HepG2 (cell line): ENCODE data around the gene STX12. TPM values are rescaled to one million over a fixed set of nuclear protein-coding genes. Genes with fewer than 3 reads are reported as not detected.

Experiments
- ATAC-seq: fragments of 200-7000 bp; cut with Tn5 transposase; 3 replicates; pipeline ENCODE4 v1.9.1; 2020; ENCODE audit warnings: mild to moderate bottlenecking, moderate library complexity
- BruUV-seq: library from RNA; stranded (reverse); fragments of 400-500 nt; replicated peaks from 2 replicates; lab custom pipeline; 2021; lab: Mats Ljungman, UMichigan
- CTCF ChIA-PET: fragments of 300-600 bp; formaldehyde crosslinking; extraction: SDS; loops from one replicate; lab custom pipeline; 2021; ENCODE audit warnings: low total read pairs, inconsistent platforms, low intra/inter-chr PET ratio; lab: Yijun Ruan, JAX
- POLR2A ChIA-PET: fragments of 350-600 bp; sonication (Branson Sonifier 250); formaldehyde crosslinking; loops from one replicate; lab custom pipeline; 2020; ENCODE audit warnings: antibody characterized with exemption, inconsistent platforms; lab: Yijun Ruan, JAX
- DNase-seq: peaks from one replicate; pipeline ENCODE4 v3.0.0-alpha.2; 2015; ENCODE audit warnings: low spot score
- FAIRE-seq: peaks from 3 replicates; lab custom pipeline; 2011; peaks lifted over from hg19 to GRCh38; lab: Jason Lieb, UNC
- H2AFZ ChIP-seq: one replicate; pipeline ENCODE4 v1.6.1; 2011; ENCODE audit warnings: low read length, inconsistent platforms
- H3K27ac ChIP-seq: fragments of 300-600 bp; 3 replicates; pipeline ENCODE4 v1.8.0; 2011; ENCODE audit warnings: mixed run types, mild to moderate bottlenecking, mixed read lengths, low read length, inconsistent platforms; ENCODE audit not compliant: insufficient read depth; ENCODE audit errors: extremely low read length
- H3K27me3 ChIP-seq, 2 experiments: fragments of 200-600 bp in 1 of 2; 2 replicates in 1 of 2; 3 replicates in 1 of 2; pipeline versions ENCODE4 v1.6.0 to v1.8.0; 2011; ENCODE audit warnings: low read length in 2 of 2, mild to moderate bottlenecking in 2 of 2, moderate library complexity in 2 of 2, inconsistent platforms in 1 of 2; ENCODE audit not compliant: insufficient read depth in 2 of 2, control insufficient read depth in 1 of 2
- H3K36me3 ChIP-seq, 2 experiments: fragments of 200-600 bp in 1 of 2; replicated peaks in 1 of 2; 2 replicates in 1 of 2; 3 replicates in 1 of 2; pipeline versions ENCODE4 v1.5.1 to v1.8.0; 2011; ENCODE audit warnings: low read length in 2 of 2, inconsistent platforms in 1 of 2; ENCODE audit not compliant: insufficient read depth in 2 of 2, control insufficient read depth in 1 of 2
- H3K4me1 ChIP-seq: 2 replicates; pipeline ENCODE4 v1.5.1; 2012; ENCODE audit warnings: low read length, inconsistent platforms; ENCODE audit not compliant: insufficient read depth
- H3K4me2 ChIP-seq: 2 replicates; pipeline ENCODE4 v1.6.0; 2011; ENCODE audit warnings: low read depth, low read length, inconsistent platforms
- H3K4me3 ChIP-seq, 3 experiments: fragments of 200-600 bp in 1 of 3; sonication (generic), shearing (Covaris generic) in 1 of 3; replicated peaks in 1 of 3; 2 replicates each; pipeline ENCODE4 v1.5.1; 2011 to 2016; ENCODE audit warnings: low read length in 3 of 3, inconsistent platforms in 2 of 3, low read depth in 2 of 3, mild to moderate bottlenecking in 2 of 3, control low read depth in 1 of 3, mixed read lengths in 1 of 3; ENCODE audit not compliant: insufficient read depth in 1 of 3
- H3K79me2 ChIP-seq: one replicate; pipeline ENCODE4 v1.6.1; 2011; ENCODE audit warnings: low read length, inconsistent platforms; ENCODE audit not compliant: insufficient read depth
- H3K9ac ChIP-seq: 2 replicates; pipeline ENCODE4 v1.6.0; 2011; ENCODE audit warnings: mild to moderate bottlenecking, low read depth, low read length, inconsistent platforms; ENCODE audit not compliant: insufficient read depth
- H3K9me3 ChIP-seq: 2 replicates; pipeline ENCODE4 v1.5.1; 2012; ENCODE audit warnings: mild to moderate bottlenecking, low read length
- H4K20me1 ChIP-seq: 2 replicates; pipeline ENCODE4 v1.6.0; 2011; ENCODE audit warnings: inconsistent platforms, mild to moderate bottlenecking, low read length, moderate library complexity; ENCODE audit not compliant: insufficient read depth
- CENPBD1 ChIP-seq: sonication (generic); formaldehyde crosslinking; IDR thresholded peaks from 2 replicates; pipeline ENCODE4 v1.8.0; 2022; ENCODE audit warnings: missing genetic modification reagents, low read depth, mild to moderate bottlenecking, borderline replicate concordance
- GTF2F1 ChIP-seq: fragments of 150-350 bp; IDR thresholded peaks from 2 replicates; pipeline ENCODE4 v1.6.1; 2014; ENCODE audit warnings: low read length
- HNF4G ChIP-seq, 2 experiments: sonication (generic) in 1 of 2; formaldehyde crosslinking in 1 of 2; IDR thresholded peaks; 2 replicates each; pipeline versions ENCODE4 v1.4.0 to v1.6.1; 2011 to 2020; ENCODE audit warnings: borderline replicate concordance in 2 of 2, low read depth in 2 of 2, mild to moderate bottlenecking in 2 of 2, low read length in 1 of 2, missing genetic modification reagents in 1 of 2, moderate library complexity in 1 of 2
- KAT8 ChIP-seq: IDR thresholded peaks from 2 replicates; pipeline ENCODE4 v1.6.1; 2016; ENCODE audit warnings: missing genetic modification reagents, missing compliant biosample characterization
- LRRFIP1 ChIP-seq: sonication (generic); formaldehyde crosslinking; conservative IDR thresholded peaks from 2 replicates; pipeline ENCODE4 v1.4.0; 2020; ENCODE audit warnings: missing genetic modification reagents
- NR0B2 ChIP-seq: sonication (generic); formaldehyde crosslinking; IDR thresholded peaks from 2 replicates; pipeline ENCODE4 v1.4.0; 2020; ENCODE audit warnings: mild to moderate bottlenecking, missing genetic modification reagents
- PHF21A ChIP-seq: sonication (generic); formaldehyde crosslinking; IDR thresholded peaks from 2 replicates; pipeline ENCODE4 v1.5.0; 2020; ENCODE audit warnings: mild to moderate bottlenecking, missing genetic modification reagents
- RBAK ChIP-seq: sonication (generic); formaldehyde crosslinking; IDR thresholded peaks from 2 replicates; pipeline ENCODE4 v1.5.1; 2020; ENCODE audit warnings: mild to moderate bottlenecking, missing genetic modification reagents
- RCOR2 ChIP-seq: IDR thresholded peaks from 2 replicates; pipeline ENCODE4 v1.6.1; 2016; ENCODE audit warnings: missing biosample characterization, missing genetic modification reagents
- WIZ ChIP-seq: sonication (generic); formaldehyde crosslinking; IDR thresholded peaks from 2 replicates; pipeline ENCODE4 v1.5.1; 2020; ENCODE audit warnings: mild to moderate bottlenecking, missing genetic modification reagents
- XRCC5 ChIP-seq: fragments of 200-400 bp; formaldehyde crosslinking; optimal IDR thresholded peaks from 2 replicates; pipeline ENCODE3; 2017; ENCODE audit warnings: mild to moderate bottlenecking, low read length
- ZMAT3 ChIP-seq: sonication (generic); formaldehyde crosslinking; conservative IDR thresholded peaks from 2 replicates; pipeline ENCODE4 v1.7.0; 2021; ENCODE audit warnings: missing genetic modification reagents
- ZMAT5 ChIP-seq: sonication (generic); formaldehyde crosslinking; IDR thresholded peaks from 2 replicates; pipeline ENCODE4 v1.5.0; 2020; ENCODE audit warnings: mild to moderate bottlenecking, low read depth, missing genetic modification reagents, borderline replicate concordance
- ZNF281 ChIP-seq: sonication (generic); formaldehyde crosslinking; IDR thresholded peaks from 2 replicates; pipeline ENCODE4 v1.4.0; 2020; ENCODE audit warnings: missing genetic modification reagents, borderline replicate concordance
- ZNF34 ChIP-seq: sonication (generic); formaldehyde crosslinking; IDR thresholded peaks from 2 replicates; pipeline ENCODE4 v1.4.0; 2020; ENCODE audit warnings: mild to moderate bottlenecking, missing genetic modification reagents, borderline replicate concordance
- ZNF382 ChIP-seq: sonication (generic); formaldehyde crosslinking; IDR thresholded peaks from 2 replicates; pipeline ENCODE4 v1.5.0; 2020; ENCODE audit warnings: missing genetic modification reagents, mild to moderate bottlenecking, borderline replicate concordance
- ZNF879 ChIP-seq: sonication (generic); formaldehyde crosslinking; IDR thresholded peaks from 2 replicates; pipeline ENCODE4 v1.8.1; 2023; ENCODE audit warnings: missing genetic modification reagents
- WGBS: methylation state at CpG from one replicate; pipeline ENCODE4 v1.1.6; 2017; ENCODE audit warnings: low lambda C conversion rate; 5-methylcytosine and 5-hydroxymethylcytosine counted together
- in situ Hi-C: cut with HindIII; loops from 2 replicates; pipeline ENCODE4 v1.10.0; 2017; ENCODE audit warnings: low pct_unique_long_range_greater_than_20kb; ENCODE audit not compliant: extremely low pct_ligation_motif_present
- intact Hi-C: fragments of 100-400 bp; cut with micrococcal nuclease; formaldehyde crosslinking; loops from one replicate; pipeline ENCODE4 v1.10.0; 2022; ENCODE audit not compliant: unreplicated experiment
- polyA plus RNA-seq, 8 experiments: library from polyadenylated mRNA; depleted of rRNA in 3 of 8; stranded (reverse) in 7 of 8; unstranded in 1 of 8; fragments of >200 nt; fragmentation: Illumina TruSeq in 4 of 8; extraction: Trizol in 4 of 8; gene quantifications; 2 replicates each; pipeline versions ENCODE4 v1.2.1 to v1.2.3, GENCODE V29; 2011 to 2016; ENCODE audit warnings: low read depth in 4 of 8, missing spikeins in 1 of 8, mixed read lengths in 1 of 8; ENCODE audit not compliant: insufficient read depth in 1 of 8
- total RNA-seq, 5 experiments: library from RNA; depleted of rRNA; stranded (reverse); fragments of >200 nt; fragmentation: Illumina TruSeq; extraction: Trizol; gene quantifications; 2 replicates each; pipeline ENCODE4 v1.2.3, GENCODE V29; 2016; ENCODE audit warnings: low read depth in 1 of 5

Gene STX12
- total and polyA plus RNA-seq, 2 of the 13 experiments (the other 11 are each of a cell fraction or from before 2014, with no cell fraction given), result 9.0 to 19.7 TPM

- no peak for TF ChIP-seq NR0B2 (CRISPR knock-in tag)
- TF ChIP-seq ZMAT5 (CRISPR knock-in tag), result no peak
- no peak for TF ChIP-seq GTF2F1
Observed at GRCh38 chr1:27752360-27752759, 20.7 kb upstream of the STX12 start (continued).

GRCh38 chr1:27755286-27755685, 17.7 kb upstream of the STX12 start:
- POLR2A ChIA-PET, result no interaction called here
- Histone ChIP-seq H3K9me3 (no peaks in the 10 kb centered on the region), H3K4me2 (no peak overlapping the region), H3K79me2 (no peaks in the 10 kb centered on the region), H3K36me3 (peaks cover 8 to 25% of the 10 kb centered on the region in 2 experiments; a peak in 4 of 5 replicates), H3K4me3 (no peak overlapping the region), H3K27ac (no peak overlapping the region), H3K27me3 (no peaks in the 10 kb centered on the region), H2AFZ (no peak overlapping the region), H3K4me1 (no peaks in the 10 kb centered on the region), H4K20me1 (no peaks in the 10 kb centered on the region), H3K9ac (no peak overlapping the region)
- no TSS peak for BruUV-seq
- intact Hi-C loops (no loop called here), in situ Hi-C loops (no loop called here)
- 96% methylated on average over 1 of the region's 1 CpG for WGBS
- CTCF ChIA-PET, result no interaction called here
- DNase-seq, result no peak
- ATAC-seq, result no peak
- no peak for FAIRE-seq
- TF ChIP-seq ZNF281 (CRISPR knock-in tag), result no peak
- no peak for TF ChIP-seq RBAK (CRISPR knock-in tag)
- no peak for TF ChIP-seq LRRFIP1 (CRISPR knock-in tag)
- TF ChIP-seq XRCC5, result no peak
- no peak for TF ChIP-seq WIZ
- no peak for TF ChIP-seq ZNF879 (CRISPR knock-in tag)
- TF ChIP-seq RCOR2 (CRISPR knock-in tag), result no peak
- TF ChIP-seq HNF4G (IDR thresholded peaks at IDR 0.05; ENCODE audit: borderline replicate concordance, low read depth, low read length), result no peak
- TF ChIP-seq HNF4G (CRISPR knock-in tag; IDR thresholded peaks at IDR 0.05; ENCODE audit: borderline replicate concordance, low read depth), result no peak
- no peak for TF ChIP-seq CENPBD1 (CRISPR knock-in tag)
- TF ChIP-seq ZNF34, result no peak
- TF ChIP-seq ZNF382 (CRISPR knock-in tag), result no peak
- no peak for TF ChIP-seq PHF21A (CRISPR knock-in tag)
- TF ChIP-seq ZMAT3 (CRISPR knock-in tag), result no peak
- TF ChIP-seq KAT8, result no peak
